Stimulated activated CD4-positive, alpha-beta T cell treated with anti-CD3 and anti-CD28 coated beads, Interleukin-1b, Interleukin-23, amount 100 ng/mL, for 1 hour (primary cell): ENCODE measurements around the gene STIP1.
A peak's percentile ranks its signal among the peaks of the same experiment; 100 is the strongest.

Experiments used
- DNase-seq, 2 donors: peaks; one replicate each; pipeline ENCODE4 v3.0.0-alpha.2; 2020; ENCODE audit warnings: low read depth in 2 of 2

The STIP1 gene

DNA sequence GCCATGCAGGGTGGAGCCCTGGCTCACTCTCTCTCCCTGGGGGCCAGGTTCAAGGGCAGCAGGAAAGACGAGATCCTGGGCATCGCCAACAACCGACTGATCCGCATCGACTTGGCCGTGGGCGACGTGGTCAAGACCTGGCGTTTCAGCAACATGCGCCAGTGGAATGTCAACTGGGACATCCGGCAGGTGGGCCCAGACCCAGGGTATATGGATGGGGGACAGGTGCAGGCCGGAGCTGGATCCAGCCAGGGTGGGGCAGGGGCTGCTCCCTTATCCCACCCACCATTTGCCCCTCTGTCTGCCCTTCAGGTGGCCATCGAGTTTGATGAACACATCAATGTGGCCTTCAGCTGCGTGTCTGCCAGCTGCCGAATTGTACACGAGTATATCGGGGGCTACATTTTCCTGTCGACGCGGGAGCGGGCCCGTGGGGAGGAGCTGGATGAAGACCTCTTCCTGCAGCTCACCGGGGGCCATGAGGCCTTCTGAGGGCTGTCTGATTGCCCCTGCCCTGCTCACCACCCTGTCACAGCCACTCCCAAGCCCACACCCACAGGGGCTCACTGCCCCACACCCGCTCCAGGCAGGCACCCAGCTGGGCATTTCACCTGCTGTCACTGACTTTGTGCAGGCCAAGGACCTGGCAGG is 37.2 kb downstream of the STIP1 start:
- DNase-seq, result no peak

DNA sequence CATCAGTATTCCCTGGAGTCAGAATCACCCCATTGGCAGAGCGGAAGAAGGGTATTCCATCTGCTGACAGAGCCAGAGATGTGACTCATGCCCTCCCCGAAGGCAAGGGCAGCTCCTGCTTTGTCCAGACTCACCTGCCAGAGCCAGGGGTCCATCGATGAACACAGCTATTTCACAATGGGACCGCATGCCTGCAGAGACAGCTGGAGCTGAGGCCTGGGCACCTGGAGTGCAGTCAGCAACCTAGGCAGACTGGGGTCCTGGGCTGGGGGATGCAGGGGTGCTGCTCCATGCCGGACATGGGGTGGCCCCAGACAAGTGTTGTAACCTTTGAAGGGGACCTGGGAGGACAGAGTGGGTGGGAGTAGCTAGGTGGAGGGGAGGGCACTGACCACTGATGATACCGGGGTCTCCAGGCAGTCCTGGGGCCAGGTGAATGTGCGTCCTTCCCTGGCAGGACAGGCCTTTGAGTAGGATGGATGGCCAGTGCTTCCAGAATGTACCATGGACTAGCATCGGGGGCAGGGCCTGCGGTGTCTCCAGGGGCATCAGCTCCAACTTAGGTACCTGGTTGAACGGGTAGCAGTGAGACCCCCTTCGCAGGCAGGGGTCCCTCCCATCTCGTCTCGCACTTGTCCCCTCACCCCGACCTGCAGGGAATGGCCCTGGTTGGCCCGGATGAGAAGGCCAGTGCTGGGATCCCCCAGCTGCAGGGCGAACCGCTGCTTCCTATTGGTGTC is 38.4 kb downstream of the STIP1 start:
- DNase-seq, result no peak

DNA sequence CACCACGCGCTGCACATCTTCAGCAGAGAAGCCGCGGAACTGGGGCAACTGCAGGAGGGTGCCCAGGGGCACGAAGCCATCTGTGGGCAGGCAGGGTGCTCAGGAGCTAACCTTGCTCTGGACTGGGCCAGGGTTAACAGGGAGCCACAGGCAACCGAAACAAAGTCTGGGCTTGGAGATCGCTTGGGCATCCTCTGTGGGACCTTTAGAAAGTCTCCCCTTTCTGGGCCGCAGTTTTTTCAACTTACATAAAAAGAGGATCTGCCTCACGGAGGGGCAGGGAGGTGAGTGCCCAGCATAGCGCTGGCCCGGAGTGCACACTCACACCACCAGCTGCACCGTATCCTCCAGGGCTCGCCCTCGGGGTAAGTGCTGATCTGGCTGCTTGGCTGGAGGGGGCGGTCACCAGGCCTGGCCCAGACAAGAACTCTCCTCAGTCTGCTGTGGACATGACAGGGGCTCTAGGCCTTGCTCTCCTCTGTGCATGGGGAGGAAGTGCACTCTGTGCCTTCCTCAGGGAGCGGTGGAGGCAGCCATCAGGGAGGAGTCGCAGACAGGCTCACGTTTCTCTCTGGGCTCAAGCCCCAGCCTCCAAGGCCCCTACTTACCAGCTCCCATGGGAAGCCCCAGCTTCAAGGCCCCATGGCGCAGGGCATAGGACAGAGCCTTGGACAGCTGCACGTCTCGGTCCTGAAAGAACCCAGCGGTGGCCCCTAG is 39.1 kb downstream of the STIP1 start:
- DNase-seq, result no peak

DNA sequence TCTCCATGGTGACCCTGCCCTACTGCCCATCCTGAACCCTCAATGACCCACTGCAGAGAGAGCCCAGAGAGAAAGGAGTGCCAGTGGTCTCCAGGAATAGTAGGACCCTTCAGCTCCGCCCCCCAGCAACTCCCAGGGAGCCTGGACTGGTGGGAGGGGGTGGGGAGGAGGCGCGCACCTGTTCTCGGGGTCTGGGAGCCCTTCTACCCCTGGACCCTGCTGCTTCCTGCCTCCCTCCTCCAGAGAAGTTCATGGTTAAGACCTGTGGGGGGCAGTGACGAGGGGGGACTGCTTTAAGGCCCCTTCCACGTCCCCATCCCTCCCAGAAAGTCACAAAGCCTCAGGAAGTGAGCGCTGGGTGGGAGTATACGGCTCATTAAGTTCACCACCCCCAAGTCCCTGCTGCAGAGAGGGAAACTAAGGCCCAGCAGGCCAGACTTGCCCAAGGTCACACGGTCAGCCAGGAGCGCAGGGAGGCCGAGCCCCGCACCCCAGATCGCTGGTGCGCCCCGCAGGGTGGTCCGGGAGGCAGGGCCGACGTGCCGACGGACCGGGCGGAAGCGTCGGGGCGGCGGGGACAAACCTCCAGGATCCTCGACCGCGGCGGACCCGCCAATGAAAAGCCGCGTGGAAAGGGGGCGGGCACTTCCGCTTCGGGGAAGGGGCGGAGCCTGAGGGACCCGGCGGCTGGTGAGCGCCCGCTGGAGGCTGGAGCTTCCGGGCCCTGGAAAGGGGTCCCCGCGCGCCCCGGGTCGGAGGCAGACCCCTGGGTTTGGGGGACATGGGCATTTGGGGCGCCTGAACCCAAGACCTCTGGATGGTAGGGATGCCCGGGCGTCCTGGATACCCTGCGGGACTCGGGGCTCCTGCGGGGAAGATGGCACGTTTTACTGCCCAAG is 39.9 kb downstream of the STIP1 start, which contains the start of the genes NUDT22 and TRPT1:
TSS of gene NUDT22 (plus strand) at position 667 of the 899 bp plus-strand sequence. CDS start 379 bp downstream, outside the sequence.
TSS of gene TRPT1 (minus strand) at position 579 of the 899 bp plus-strand sequence. CDS start at position 253, 326 bp downstream.
- peak; percentile 74 to 90 for DNase-seq

DNA sequence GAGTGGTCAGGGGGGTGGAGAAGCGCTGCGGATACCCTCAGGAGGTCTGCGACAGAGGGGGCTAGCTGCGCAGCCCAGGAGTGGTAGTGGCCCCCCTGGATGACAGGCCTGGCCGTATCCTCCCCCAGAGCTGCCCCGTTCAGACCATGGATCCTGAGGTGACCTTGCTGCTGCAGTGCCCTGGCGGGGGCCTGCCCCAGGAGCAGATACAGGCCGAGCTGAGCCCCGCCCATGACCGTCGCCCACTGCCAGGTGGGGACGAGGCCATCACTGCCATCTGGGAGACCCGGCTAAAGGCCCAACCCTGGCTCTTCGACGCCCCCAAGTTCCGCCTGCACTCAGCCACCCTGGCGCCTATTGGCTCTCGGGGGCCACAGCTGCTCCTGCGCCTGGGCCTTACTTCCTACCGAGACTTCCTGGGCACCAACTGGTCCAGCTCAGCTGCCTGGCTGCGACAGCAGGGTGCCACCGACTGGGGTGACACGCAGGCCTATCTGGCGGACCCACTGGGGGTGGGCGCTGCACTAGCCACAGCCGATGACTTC is 40.6 kb downstream of the STIP1 start:
- no peak for DNase-seq

DNA sequence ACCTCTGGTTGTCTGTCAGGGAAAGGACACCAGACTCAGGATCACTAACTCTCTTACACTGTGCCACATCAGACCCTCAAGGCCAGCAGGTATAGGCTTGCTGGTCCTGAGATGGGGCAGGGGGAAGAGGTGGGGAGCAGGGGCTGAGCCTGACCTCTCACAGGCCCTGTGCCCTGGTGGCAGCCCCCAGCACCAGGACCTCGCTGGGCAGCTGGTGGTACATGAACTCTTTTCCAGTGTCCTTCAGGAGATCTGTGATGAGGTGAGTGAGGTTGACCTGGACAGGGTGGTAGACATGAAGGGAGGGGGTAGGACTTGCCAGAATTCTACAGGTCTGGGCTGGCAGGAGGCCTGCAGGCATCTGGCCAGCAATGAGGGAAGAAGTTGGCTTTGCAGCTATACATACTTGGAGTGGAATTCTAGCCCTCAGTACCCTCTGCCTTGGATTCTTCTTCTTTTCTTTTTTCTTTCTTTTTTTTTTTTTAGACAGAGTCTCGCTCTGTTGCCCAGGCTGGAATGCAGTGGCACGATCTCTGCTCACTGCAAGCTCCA is 41.5 kb downstream of the STIP1 start:
- DNase-seq, result no peak

DNA sequence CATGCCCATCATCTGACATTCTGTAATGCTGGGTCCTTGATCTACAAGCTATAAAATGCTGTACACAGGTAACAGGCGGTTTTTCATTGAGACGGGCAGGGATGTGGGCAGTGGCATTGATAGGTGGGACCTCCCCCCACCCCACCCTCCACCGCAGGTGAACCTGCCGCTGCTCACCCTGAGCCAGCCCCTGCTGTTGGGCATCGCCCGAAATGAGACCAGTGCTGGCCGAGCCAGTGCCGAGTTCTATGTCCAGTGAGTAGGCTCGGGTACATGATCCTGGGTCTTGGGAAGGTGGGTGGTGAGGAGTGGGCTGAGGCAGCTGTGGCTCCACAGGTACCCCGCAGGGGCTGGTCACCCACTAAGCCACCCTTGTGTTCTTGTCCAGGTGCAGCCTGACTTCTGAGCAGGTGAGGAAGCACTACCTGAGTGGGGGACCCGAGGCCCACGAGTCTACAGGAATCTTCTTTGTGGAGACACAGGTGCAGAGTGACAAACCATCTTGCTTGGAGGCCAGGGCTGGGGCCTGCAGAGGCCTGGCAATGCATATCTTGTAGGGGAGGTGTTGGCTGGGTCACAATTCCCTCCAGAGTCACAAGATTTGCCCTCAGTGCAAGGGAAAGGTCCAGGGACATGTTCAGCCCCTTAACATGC is 43.2 kb downstream of the STIP1 start:
- DNase-seq, result no peak

DNA sequence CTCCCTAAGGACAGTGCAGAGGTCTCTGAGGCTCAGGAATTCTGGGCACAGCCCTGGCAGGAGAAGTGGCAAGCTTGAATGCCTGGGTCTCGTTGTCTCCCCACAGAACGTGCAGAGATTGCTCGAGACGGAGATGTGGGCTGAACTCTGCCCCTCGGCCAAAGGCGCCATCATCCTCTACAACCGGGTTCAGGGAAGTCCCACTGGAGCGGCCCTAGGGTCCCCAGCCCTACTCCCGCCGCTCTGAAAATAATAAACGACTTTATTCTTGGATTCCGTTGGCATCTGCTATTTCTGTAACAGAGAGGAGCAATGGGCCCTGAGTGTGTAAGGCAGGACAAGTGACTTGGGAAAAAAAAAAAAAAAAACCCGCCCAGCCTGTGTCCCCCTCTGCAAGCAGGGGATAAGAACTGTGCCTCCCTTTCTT is 43.8 kb downstream of the STIP1 start:
- no peak for DNase-seq

DNA sequence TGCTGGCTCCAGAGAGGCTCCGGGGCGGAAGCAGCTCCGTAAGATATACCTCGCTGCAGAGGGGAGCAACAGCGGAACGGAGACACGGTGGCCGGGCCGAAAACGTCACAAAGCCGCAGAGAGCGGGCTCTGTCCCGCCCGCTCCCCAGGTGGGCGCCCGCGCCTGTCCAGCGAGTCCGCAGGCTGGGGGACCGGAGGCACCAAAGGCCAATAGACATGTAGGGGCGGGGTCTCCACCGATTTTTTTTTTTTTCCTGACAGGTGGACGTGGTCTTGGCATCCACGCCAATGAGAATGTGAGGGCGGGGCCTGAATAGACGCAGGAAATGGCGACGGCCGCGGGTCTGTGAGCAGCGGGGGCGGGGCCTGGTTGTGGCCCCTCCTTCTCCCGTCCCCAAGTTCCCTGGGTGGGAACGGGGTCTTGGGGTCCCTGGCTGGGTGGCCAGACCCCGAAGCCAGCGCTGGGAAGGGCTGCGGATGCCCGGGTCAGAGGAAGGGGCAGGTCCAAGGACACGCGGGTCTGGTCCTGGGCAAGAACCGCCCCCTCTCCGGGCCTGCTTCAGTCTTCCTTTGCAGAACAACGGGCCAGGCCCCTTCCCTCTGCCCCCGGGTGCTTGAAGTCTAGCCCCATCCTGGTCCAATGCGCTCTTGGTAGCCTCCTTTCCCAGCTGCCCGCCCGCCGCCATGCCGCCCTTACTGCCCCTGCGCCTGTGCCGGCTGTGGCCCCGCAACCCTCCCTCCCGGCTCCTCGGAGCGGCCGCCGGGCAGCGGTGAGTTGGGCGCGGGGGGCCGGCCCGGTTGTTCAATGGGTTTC is 44.4 kb downstream of the STIP1 start, which contains the start of gene DNAJC4:
TSS of gene DNAJC4 (plus strand) at position 378 of the 814 bp plus-strand sequence. CDS start at position 685, 307 bp downstream.
- DNase-seq, result peak; percentile 69 to 76

DNA sequence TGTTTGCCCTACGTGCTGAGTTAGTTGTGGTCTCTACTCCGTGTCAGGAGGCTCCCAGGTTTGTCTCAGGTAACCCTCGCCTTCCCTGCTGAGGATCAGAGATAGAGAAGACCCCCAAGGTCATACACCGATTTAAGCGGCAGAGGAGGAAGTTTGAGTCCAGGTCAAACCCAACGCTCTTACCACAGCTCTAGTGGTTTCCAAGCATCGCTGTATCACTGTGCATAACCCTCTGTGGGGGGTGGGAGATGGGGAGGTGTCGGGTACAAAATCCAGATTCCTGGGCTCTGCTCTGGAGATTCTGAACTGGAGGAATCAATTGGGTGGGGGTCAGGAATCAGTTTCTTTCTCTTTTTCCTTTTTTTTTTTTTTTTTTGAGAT is 45.0 kb downstream of the STIP1 start:
- DNase-seq, result no peak

DNA sequence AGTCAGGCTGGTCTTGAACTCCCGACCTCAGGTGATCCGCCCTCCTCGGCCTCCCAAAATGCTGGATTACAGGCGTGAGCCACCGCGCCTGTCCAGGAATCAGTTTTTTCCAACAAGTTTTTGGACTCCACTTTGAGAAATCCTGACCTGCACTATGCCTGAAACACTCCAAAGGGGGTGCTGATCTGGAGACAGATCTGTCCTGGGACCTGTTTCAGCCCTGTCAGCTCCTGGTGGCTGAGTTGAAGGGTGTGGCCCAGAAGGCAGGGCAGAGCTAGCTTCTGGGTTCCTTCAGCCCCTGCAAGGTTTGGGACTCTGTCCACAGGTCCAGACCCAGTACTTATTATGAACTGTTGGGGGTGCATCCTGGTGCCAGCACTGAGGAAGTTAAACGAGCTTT is 45.6 kb downstream of the STIP1 start:
- no peak for DNase-seq

DNA sequence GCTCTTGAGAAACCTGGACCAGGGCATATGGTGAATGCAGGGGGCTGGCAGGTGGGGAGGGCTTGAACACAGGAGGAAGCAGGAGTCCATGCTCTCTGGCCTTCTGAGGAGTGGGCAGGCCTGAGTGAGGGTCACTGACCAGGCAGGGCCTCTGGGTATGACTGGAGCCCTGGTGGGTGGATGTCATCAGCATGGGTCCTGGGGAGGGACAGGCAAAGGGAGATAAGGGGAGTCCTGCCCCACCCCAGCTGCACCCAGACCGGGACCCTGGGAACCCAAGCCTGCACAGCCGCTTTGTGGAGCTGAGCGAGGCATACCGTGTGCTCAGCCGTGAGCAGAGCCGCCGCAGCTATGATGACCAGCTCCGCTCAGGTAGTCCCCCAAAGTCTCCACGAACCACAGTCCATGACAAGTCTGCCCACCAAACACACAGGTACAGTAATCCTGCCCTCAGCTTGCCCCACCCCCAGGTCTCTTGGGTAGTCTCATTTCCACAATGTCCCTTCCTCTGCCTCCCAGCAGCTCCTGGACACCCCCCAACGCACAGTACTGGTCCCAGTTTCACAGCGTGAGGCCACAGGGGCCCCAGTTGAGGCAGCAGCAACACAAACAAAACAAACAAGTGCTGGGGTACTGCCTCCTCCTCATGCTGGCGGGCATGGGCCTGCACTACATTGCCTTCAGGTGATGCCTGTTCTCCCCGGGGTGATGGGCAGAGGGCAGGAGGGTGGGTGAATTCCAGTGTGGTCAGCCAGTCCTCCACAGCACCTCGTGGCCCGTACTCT is 46.4 kb downstream of the STIP1 start:
- DNase-seq, result no peak

DNA sequence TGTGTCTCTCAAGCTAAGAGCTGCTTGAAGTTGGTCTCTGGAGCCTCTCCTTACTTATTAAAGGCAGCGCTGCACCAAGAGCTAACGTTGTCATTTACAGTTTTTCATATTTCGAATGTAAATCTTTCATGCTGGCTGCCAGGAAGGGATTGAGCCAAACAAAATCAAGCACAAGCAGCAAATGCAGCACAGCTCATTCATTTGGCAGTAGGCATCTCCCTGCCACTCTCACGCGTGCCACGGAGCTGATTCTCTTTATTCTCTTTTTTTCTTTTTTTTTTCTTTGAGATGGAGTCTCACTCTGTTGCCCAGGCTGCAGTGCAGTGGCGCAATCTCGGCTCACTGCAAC is 47.0 kb downstream of the STIP1 start:
- DNase-seq, result no peak

DNA sequence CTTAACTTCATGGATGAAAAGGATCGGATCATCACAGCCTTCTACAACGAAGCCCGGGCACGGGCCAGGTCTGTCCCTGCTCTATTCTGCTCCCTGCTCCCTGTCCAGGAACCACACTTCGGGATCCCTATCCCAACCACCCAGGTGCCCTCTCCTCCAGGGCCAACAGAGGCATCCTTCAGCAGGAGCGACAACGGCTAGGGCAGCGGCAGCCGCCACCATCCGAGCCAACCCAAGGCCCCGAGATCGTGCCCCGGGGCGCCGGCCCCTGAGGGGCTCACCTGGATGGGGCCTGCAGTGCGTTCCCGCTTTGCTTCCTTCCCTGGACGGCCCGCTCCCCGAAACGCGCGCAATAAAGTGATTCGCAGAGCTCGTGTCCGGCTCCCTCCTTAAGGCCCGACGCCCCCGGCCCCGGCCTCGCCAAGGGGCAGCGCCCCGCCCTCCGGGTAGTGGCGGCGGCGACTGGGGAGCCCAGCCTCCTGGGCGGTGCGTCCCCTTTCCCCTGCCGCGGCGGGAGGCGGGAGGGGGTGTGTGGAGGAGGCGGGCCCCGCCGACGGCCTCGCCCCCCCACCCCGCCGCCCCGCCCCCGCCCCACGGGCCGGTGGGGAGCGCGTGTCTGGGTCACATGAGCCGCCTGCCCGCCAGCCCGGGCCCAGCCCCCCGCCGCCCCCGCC is 48.1 kb downstream of the STIP1 start, which contains the start of gene VEGFB:
TSS of gene VEGFB (plus strand) at position 672 of the 674 bp plus-strand sequence. CDS start 250 bp downstream, outside the sequence.
- DNase-seq, result no peak

DNA sequence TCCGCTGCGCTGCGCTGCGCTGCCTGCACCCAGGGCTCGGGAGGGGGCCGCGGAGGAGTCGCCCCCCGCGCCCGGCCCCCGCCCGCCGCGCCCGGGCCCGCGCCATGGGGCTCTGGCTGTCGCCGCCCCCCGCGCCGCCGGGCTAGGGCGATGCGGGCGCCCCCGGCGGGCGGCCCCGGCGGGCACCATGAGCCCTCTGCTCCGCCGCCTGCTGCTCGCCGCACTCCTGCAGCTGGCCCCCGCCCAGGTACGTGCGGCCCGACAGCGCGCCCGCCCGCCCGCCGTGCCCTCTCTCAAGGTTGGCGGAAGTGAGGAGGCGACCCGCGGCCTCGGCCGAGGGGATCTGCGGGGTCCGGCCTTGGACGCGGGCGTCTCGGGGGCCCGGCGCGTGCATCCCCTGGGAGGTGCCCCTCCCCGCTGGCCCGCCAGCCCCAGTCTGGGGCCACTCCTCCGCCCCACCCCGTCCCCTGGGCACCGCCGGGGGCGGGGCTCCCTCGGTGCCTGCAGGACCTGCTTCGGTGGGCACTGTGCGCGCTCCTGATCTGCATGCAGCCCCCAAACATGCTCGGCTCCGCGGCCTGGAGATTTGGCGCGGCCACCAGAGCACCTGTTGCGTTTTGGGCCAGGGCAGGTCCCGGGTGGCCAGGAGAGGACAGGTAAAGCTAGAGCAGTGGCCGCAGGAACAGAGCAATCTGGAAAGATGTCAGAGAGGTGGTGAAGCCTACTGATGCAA is 48.8 kb downstream of the STIP1 start:
- no peak for DNase-seq

DNA sequence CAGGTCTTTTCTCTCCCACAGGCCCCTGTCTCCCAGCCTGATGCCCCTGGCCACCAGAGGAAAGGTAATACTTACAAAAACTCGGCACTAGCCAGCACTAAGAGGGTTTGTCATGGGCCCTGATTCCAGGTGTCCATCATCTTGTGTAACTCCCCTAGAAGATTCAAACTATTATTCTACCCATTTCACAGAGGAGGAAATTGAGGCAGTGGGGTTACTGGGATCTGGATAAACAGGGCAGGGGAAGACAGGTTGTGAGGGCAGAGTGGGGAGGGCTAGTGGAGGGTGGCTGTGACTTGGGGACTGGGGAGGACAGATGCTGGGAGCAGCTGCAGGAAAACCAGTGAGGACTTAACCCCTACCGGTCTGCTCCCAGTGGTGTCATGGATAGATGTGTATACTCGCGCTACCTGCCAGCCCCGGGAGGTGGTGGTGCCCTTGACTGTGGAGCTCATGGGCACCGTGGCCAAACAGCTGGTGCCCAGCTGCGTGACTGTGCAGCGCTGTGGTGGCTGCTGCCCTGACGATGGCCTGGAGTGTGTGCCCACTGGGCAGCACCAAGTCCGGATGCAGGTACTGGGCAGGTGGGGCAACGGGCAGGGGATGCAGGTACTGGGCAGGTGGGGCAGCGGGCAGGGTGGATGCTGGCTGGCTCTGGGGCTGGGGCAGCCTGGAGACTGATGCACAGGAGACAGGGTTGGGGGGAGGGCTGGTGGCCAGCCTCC is 49.6 kb downstream of the STIP1 start:
- no peak for DNase-seq
